ENCODE measurements around the gene DAAM1.

DNA sequence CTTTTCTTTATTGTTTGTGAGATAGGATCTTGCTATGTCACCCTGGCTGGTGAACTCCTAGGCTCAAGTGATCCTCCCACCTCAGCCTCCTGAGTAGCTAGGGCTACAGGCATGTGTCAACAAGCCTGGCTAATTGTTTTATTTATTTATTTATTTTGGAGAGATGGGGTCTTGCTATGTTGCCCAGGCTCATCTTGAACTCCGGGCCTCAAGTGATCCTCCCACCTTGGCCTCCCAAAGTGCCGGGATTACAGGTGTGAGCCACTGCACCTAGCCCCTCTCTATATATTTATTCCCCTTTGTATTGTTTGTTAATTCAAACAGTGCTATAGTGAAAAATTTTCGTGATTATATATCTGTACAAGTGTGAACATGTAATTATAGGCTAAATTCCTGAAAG is 123.3 kb downstream of the DAAM1 start:
- TF ChIP-seq, protein P1, sequence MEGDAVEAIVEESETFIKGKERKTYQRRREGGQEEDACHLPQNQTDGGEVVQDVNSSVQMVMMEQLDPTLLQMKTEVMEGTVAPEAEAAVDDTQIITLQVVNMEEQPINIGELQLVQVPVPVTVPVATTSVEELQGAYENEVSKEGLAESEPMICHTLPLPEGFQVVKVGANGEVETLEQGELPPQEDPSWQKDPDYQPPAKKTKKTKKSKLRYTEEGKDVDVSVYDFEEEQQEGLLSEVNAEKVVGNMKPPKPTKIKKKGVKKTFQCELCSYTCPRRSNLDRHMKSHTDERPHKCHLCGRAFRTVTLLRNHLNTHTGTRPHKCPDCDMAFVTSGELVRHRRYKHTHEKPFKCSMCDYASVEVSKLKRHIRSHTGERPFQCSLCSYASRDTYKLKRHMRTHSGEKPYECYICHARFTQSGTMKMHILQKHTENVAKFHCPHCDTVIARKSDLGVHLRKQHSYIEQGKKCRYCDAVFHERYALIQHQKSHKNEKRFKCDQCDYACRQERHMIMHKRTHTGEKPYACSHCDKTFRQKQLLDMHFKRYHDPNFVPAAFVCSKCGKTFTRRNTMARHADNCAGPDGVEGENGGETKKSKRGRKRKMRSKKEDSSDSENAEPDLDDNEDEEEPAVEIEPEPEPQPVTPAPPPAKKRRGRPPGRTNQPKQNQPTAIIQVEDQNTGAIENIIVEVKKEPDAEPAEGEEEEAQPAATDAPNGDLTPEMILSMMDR (IDR thresholded peaks at IDR 0.05; ENCODE audit: borderline replicate concordance, extremely low read depth, low read length, poor library complexity, severe bottlenecking) = no peak
- no peak for TF ChIP-seq EZH2 (IDR thresholded peaks at IDR 0.05; ENCODE audit: borderline replicate concordance, low read depth, low read length, severe bottlenecking)
